Transverse colon (tissue), 4 donors: ENCODE results near the gene CLN6. TPM values are rescaled to one million over a fixed set of nuclear protein-coding genes. Genes with fewer than 3 reads are reported as not detected.

Source experiments
- DNase-seq: peaks from one replicate; pipeline ENCODE4 v3.0.0-alpha.2; 2019
- H3K27ac ChIP-seq, 4 donors: fragments of 200-600 bp; sonication (generic); 2 replicates each; pipeline ENCODE4 v1.5.1; 2016 to 2018; ENCODE audit warnings: inconsistent platforms in 4 of 4
- H3K27me3 ChIP-seq: fragments of 200-600 bp; sonication (generic); 2 replicates; pipeline ENCODE4 v1.5.1; 2017; ENCODE audit warnings: inconsistent platforms
- H3K36me3 ChIP-seq, 4 donors: fragments of 200-600 bp; sonication (generic); 2 replicates each; pipeline ENCODE4 v1.5.1; 2017 to 2019; ENCODE audit warnings: inconsistent platforms in 4 of 4
- H3K4me1 ChIP-seq, 4 donors: fragments of 200-600 bp; sonication (generic); 2 replicates each; pipeline ENCODE4 v1.5.1; 2017 to 2020; ENCODE audit warnings: inconsistent platforms in 4 of 4
- H3K4me3 ChIP-seq, 4 donors: fragments of 200-600 bp; sonication (generic); 1 replicate in 1 of 4; 2 replicates in 3 of 4; pipeline versions ENCODE4 v1.5.1 to v1.6.1; 2017 to 2019; ENCODE audit warnings: inconsistent platforms in 4 of 4
- H3K9me3 ChIP-seq, 2 donors: fragments of 200-600 bp; sonication (generic); 2 replicates each; pipeline ENCODE4 v1.5.1; 2017 to 2019; ENCODE audit warnings: inconsistent platforms in 2 of 2
- CTCF ChIP-seq, 5 experiments: fragments of 200-600 bp in 3 of 5; fragments of 450-650 bp in 2 of 5; sonication (generic) in 3 of 5; IDR thresholded peaks; 1 replicate in 2 of 5; 2 replicates in 3 of 5; pipeline ENCODE4 v1.5.1; 2016 to 2017; ENCODE audit warnings: antibody characterized with exemption in 5 of 5, inconsistent platforms in 3 of 5, mild to moderate bottlenecking in 2 of 5, moderate library complexity in 1 of 5
- EP300 ChIP-seq: sonication (generic); formaldehyde crosslinking; IDR thresholded peaks from one replicate; pipeline ENCODE4 v1.6.1; 2017; ENCODE audit warnings: antibody characterized with exemption, low read depth
- POLR2A ChIP-seq: fragments of 450-650 bp; IDR thresholded peaks from one replicate; pipeline ENCODE4 v1.6.1; 2016; ENCODE audit warnings: antibody characterized with exemption, mild to moderate bottlenecking, moderate library complexity
- POLR2AphosphoS5 ChIP-seq, 3 donors: sonication (generic); formaldehyde crosslinking; IDR thresholded peaks; one replicate each; pipeline ENCODE4 v1.6.1; 2016; ENCODE audit warnings: antibody characterized with exemption in 3 of 3
- WGBS, 2 donors: methylation state at CpG; one replicate each; pipeline ENCODE4 v1.1.5; 2018; ENCODE audit warnings: low coverage in 1 of 2; 5-methylcytosine and 5-hydroxymethylcytosine counted together
- in situ Hi-C, 4 donors: fragments of 200-750 bp; cut with MboI; loops; one replicate each; pipeline versions ENCODE4 v1.15.0 to v1.15.1; 2017; ENCODE audit warnings: low sequenced_read_pairs in 3 of 4, low pct_ligation_motif_present in 1 of 4, low pct_unique_long_range_greater_than_20kb in 1 of 4
- intact Hi-C: fragments of 100-400 bp; cut with DNase I; formaldehyde crosslinking; loops from one replicate; pipeline ENCODE4 v1.15.1; 2023; ENCODE audit warnings: low total_unique reads
- total RNA-seq, 4 donors: library from RNA; depleted of rRNA; stranded (reverse); fragments of >200 nt; gene quantifications; one replicate each; pipeline ENCODE4 v1.1.0, GENCODE V29; 2016

Gene CLN6
- total RNA-seq, 4 donors from 2014 or later = 13.8 to 28.1 (median 18.2) TPM

- peaks cover 28% of the 10 kb centered on the region for H3K27me3 ChIP-seq
- intact Hi-C loops (no loop called here), in situ Hi-C loops (no loop called here)
- H3K4me1 ChIP-seq = no peaks in the 10 kb centered on the region
- DNase-seq = no peak
- no peaks in the 10 kb centered on the region for H3K36me3 ChIP-seq
- TF ChIP-seq CTCF (IDR thresholded peaks at IDR 0.05) = no peak
- TF ChIP-seq EP300 = no peak
- TF ChIP-seq POLR2AphosphoS5 (IDR thresholded peaks at IDR 0.05) = no peak
- no peak for TF ChIP-seq POLR2A
- no peak overlapping the region for H3K27ac ChIP-seq
- H3K4me3 ChIP-seq = no peak overlapping the region
- H3K9me3 ChIP-seq = no peaks in the 10 kb centered on the region
- 74 to 78% methylated on average over 3 of the region's 3 CpGs for WGBS, 2 donors
Measured at GRCh38 chr15:68265674-68266073, 36.1 kb upstream of the CLN6 start.

GRCh38 chr15:68265081-68265480 lies 35.6 kb upstream of the CLN6 start:
- WGBS, 2 donors = 54 to 55% methylated on average over 4 of the region's 4 CpGs
- DNase-seq = no peak
- intact Hi-C loops = no loop called here
- no peak overlapping the region for H3K4me3 ChIP-seq
- no peaks in the 10 kb centered on the region for H3K36me3 ChIP-seq
- in situ Hi-C loops = no loop called here
- no peaks in the 10 kb centered on the region for H3K4me1 ChIP-seq
- H3K27me3 ChIP-seq = peaks cover 28% of the 10 kb centered on the region
- no peak overlapping the region for H3K27ac ChIP-seq
- TF ChIP-seq CTCF (IDR thresholded peaks at IDR 0.05) (no peak), POLR2A (no peak), EP300 (no peak), POLR2AphosphoS5 (IDR thresholded peaks at IDR 0.05) (no peak)
- no peaks in the 10 kb centered on the region for H3K9me3 ChIP-seq

GRCh38 chr15:68264282-68264681 lies 34.8 kb upstream of the CLN6 start:
- H3K9me3 ChIP-seq = no peaks in the 10 kb centered on the region
- intact Hi-C loops (no loop called here), in situ Hi-C loops (no loop called here)
- peaks cover 28% of the 10 kb centered on the region for H3K27me3 ChIP-seq
- no peak for DNase-seq
- TF ChIP-seq CTCF (IDR thresholded peaks at IDR 0.05) = no peak
- H3K4me1 ChIP-seq = no peaks in the 10 kb centered on the region
- no peak overlapping the region for H3K27ac ChIP-seq
- H3K36me3 ChIP-seq = no peaks in the 10 kb centered on the region
- no peak overlapping the region for H3K4me3 ChIP-seq
- 51 to 54% methylated on average over 2 of the region's 2 CpGs for whole genome bisulfite sequencing, 2 donors

GRCh38 chr15:68262514-68263356 lies 33.2 kb upstream of the CLN6 start:
- no peak overlapping the region for H3K27ac ChIP-seq
- TF ChIP-seq POLR2A (no peak), POLR2AphosphoS5 (IDR thresholded peaks at IDR 0.05) (no peak), CTCF (IDR thresholded peaks at IDR 0.05) (no peak), EP300 (no peak)
- H3K4me3 ChIP-seq = no peak overlapping the region
- no peaks in the 10 kb centered on the region for H3K4me1 ChIP-seq
- in situ Hi-C loops (no loop called here), intact Hi-C loops (no loop called here)
- WGBS, 2 donors = 67% methylated on average over 3 to 5 of the region's 5 CpGs
- no peaks in the 10 kb centered on the region for H3K36me3 ChIP-seq
- no peaks in the 10 kb centered on the region for H3K9me3 ChIP-seq
- peaks cover 28% of the 10 kb centered on the region for H3K27me3 ChIP-seq
- no peak for DNase-seq
